T-cell (primary cell): Measurements from ENCODE around the gene AKAP13. TPM values are rescaled to one million over a fixed set of nuclear protein-coding genes. Genes with fewer than 3 reads are reported as not detected.

ENCODE experiments used
- ATAC-seq, 4 experiments: fragments of 200-7000 bp in 3 of 4; fragments of 150-1000 bp in 1 of 4; cut with Tn5 transposase; replicated peaks in 1 of 4; 1 replicate in 3 of 4; 2 replicates in 1 of 4; pipeline ENCODE4 v1.10.0; 2021; ENCODE audit warnings: moderate library complexity in 3 of 4, mild to moderate bottlenecking in 2 of 4, moderate number of reproducible peaks in 1 of 4
- CTCF ChIA-PET, 2 donors: fragments of 300-600 bp; sonication (Branson Sonifier 250); formaldehyde crosslinking; loops; one replicate each; lab custom pipeline; 2022; ENCODE audit warnings: antibody characterized with exemption in 2 of 2; lab: Charles Lee
- POLR2A ChIA-PET, 2 donors: fragments of 300-600 bp; sonication (Branson Sonifier 250); formaldehyde crosslinking; loops; one replicate each; lab custom pipeline; 2022; ENCODE audit warnings: antibody characterized with exemption in 2 of 2; lab: Charles Lee
- DNase-seq, 35 experiments: peaks; one replicate each; pipeline versions ENCODE4 v3.0.0 to v3.0.0-alpha.2; 2013 to 2023
- H3K27ac ChIP-seq: one replicate; pipeline ENCODE4 v1.5.1; 2013; ENCODE audit warnings: low read length
- H3K27me3 ChIP-seq, 2 experiments: replicated peaks in 1 of 2; 1 replicate in 1 of 2; 2 replicates in 1 of 2; pipeline versions ENCODE4 v1.6.1 to v1.7.0; 2013; ENCODE audit warnings: low read length in 1 of 2, mixed read lengths in 1 of 2; ENCODE audit not compliant: control insufficient read depth in 2 of 2, insufficient read depth in 2 of 2; ENCODE audit errors: extremely low read depth in 1 of 2
- H3K36me3 ChIP-seq, 2 donors: 1 replicate in 1 of 2; 2 replicates in 1 of 2; pipeline versions ENCODE4 v1.6.1 to v1.7.0; 2013; ENCODE audit warnings: low read length in 1 of 2; ENCODE audit not compliant: control insufficient read depth in 2 of 2, insufficient read depth in 1 of 2; ENCODE audit errors: extremely low read depth in 1 of 2
- H3K4me1 ChIP-seq, 2 experiments: 1 replicate in 1 of 2; 2 replicates in 1 of 2; pipeline versions ENCODE4 v1.6.1 to v1.7.0; 2013; ENCODE audit warnings: low read length in 2 of 2, mixed read lengths in 1 of 2; ENCODE audit not compliant: insufficient read depth in 2 of 2, control insufficient read depth in 1 of 2; ENCODE audit errors: extremely low read depth in 1 of 2
- H3K4me3 ChIP-seq, 2 donors: 1 replicate in 1 of 2; 2 replicates in 1 of 2; pipeline versions ENCODE4 v1.5.1 to v1.7.0; 2013; ENCODE audit warnings: mild to moderate bottlenecking in 2 of 2, low read length in 1 of 2, moderate library complexity in 1 of 2; ENCODE audit not compliant: control insufficient read depth in 1 of 2; ENCODE audit errors: extremely low read depth in 1 of 2
- H3K9me3 ChIP-seq: 2 replicates; pipeline ENCODE4 v1.7.0; 2013
- H3K27ac Mint-ChIP-seq, 2 donors: one replicate each; pipeline ENCODE4 v1.8.0; 2020 to 2021; ENCODE audit warnings: mild to moderate bottlenecking in 2 of 2, mixed read lengths in 2 of 2
- H3K27me3 Mint-ChIP-seq, 2 donors: one replicate each; pipeline ENCODE4 v1.8.0; 2021 to 2022; ENCODE audit warnings: mixed read lengths in 2 of 2
- H3K36me3 Mint-ChIP-seq: one replicate; pipeline ENCODE4 v1.8.0; 2021; ENCODE audit warnings: mixed read lengths
- H3K4me1 Mint-ChIP-seq, 3 donors: one replicate each; pipeline ENCODE4 v1.8.0; 2020 to 2022; ENCODE audit warnings: mixed read lengths in 3 of 3, mild to moderate bottlenecking in 1 of 3
- H3K4me3 Mint-ChIP-seq, 3 donors: one replicate each; pipeline ENCODE4 v1.8.0; 2020 to 2022; ENCODE audit warnings: mild to moderate bottlenecking in 3 of 3, mixed read lengths in 3 of 3, moderate library complexity in 3 of 3
- H3K9me3 Mint-ChIP-seq, 3 donors: one replicate each; pipeline ENCODE4 v1.8.0; 2020 to 2022; ENCODE audit warnings: mixed read lengths in 3 of 3
- WGBS: methylation state at CpG from one replicate; pipeline ENCODE4 v1.1.5; 2013; ENCODE audit warnings: missing lambda C conversion rate; ENCODE audit not compliant: insufficient coverage; 5-methylcytosine and 5-hydroxymethylcytosine counted together
- total RNA-seq, 35 experiments: library from RNA in 6 of 35; stranded (reverse) in 6 of 35; fragments of 120-200 nt in 1 of 35; gene quantifications; one replicate each; pipeline versions ENCODE4 v1.2.1 to v1.2.4 and lab custom pipeline; 2013 to 2026

AKAP13 gene
- total RNA-seq, 5 donors from 2014 or later (not counting 1 experiment from before 2014, with no cell fraction given) = 232 to 391 (median 281) TPM

DNA sequence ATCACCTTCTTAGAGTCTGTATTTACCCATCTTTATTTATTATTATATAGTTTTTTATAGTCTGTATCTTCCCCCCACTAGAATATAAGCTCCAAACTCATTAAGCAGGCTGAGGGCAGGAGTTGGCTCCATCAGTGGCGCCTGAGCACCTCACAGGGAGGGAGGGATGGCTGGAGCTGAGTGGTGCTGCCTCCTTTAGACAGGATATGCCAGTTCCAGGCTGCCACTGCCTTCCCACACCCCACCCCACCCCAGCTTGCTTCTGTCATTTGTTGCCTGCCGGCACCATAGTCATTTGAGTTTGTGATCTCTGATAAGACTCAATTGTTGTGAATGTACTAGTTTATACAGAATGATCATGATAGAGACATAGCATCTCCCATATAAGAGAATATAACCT, 328.8 kb downstream of the AKAP13 start:
- Mint-ChIP-seq H3K36me3 (peaks cover 56% of the 10 kb centered on the region), H3K27ac (peak overlapping the region; percentile 95 to 98), H3K27me3 (no peaks in the 10 kb centered on the region), H3K9me3 (no peaks in the 10 kb centered on the region), H3K4me3 (no peak overlapping the region), H3K4me1 (peaks cover 73 to 85% (median 84%) of the 10 kb centered on the region in 3 donors)
- no peaks in the 10 kb centered on the region for H3K9me3 ChIP-seq
- DNase-seq (peak in 1 of 35 experiments; percentile 26), ATAC-seq (no peak)
- no CpG with 5 or more reads among the region's 2 CpGs for WGBS
- H3K36me3 ChIP-seq = peaks cover 3 to 62% of the 10 kb centered on the region in 2 donors
- ChIA-PET POLR2A (interaction anchor here (0.6 to 0.9 kb wide), 2 partner anchors 19 to 392 kb away, joined by 3 to 4 read pairs; no protein-coding TSS in a partner anchor), CTCF (no interaction called here)
- no peak overlapping the region for H3K4me3 ChIP-seq
- H3K4me1 ChIP-seq = peaks cover 34 to 54% of the 10 kb centered on the region in 2 experiments
- H3K27ac ChIP-seq = peak overlapping the region; percentile 91
- no peaks in the 10 kb centered on the region for H3K27me3 ChIP-seq

DNA sequence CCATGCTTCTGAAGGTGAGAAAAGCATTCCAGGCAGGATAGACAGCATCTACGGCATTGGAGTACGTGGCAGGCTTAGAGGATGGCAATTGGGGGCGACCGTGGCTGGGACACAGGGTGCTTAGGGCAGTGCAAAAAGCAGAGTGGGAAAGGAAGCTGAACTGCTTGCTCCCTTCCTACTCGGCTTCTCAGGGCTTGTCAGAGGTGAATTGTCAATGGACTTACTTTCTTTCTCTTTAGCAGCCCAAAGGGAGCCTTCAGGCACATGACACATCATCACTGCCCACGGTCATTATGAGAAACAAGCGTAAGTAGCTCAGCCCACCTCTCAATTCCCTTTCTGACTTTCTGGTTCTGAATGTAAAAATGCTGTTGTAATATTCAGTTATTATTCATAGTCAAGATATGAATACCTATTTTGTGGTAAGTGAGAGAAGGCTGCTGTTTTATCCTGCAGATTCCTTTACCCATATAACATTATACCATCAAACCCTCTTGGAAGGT, 330.0 kb downstream of the AKAP13 start:
- Mint-ChIP-seq H3K27me3 (no peaks in the 10 kb centered on the region), H3K36me3 (peaks cover 59% of the 10 kb centered on the region), H3K4me1 (peaks cover 65 to 80% (median 79%) of the 10 kb centered on the region in 3 donors), H3K9me3 (no peaks in the 10 kb centered on the region), H3K4me3 (peak overlapping the region in 1 of 3 donors; percentile 15), H3K27ac (peak overlapping the region; percentile 54 to 74)
- 81% methylated on average over 4 of the region's 7 CpGs for WGBS
- Histone ChIP-seq H3K36me3 (peaks cover 3 to 73% of the 10 kb centered on the region in 2 donors), H3K4me1 (peaks cover 25 to 45% of the 10 kb centered on the region in 2 experiments), H3K4me3 (no peak overlapping the region), H3K9me3 (no peaks in the 10 kb centered on the region), H3K27me3 (no peaks in the 10 kb centered on the region), H3K27ac (peak overlapping the region; percentile 3)
- ATAC-seq (no peak), DNase-seq (no peak)
- ChIA-PET CTCF (interaction anchor here in 1 of 2 donors (0.6 kb wide), 1 partner anchor 376 kb away, joined by 4 read pairs; no protein-coding TSS in a partner anchor), POLR2A (interaction anchor here in 1 of 2 donors (0.6 kb wide), 1 partner anchor 295 kb away, joined by 3 read pairs; no protein-coding TSS in a partner anchor)

- ChIA-PET POLR2A (interaction anchor here (0.6 to 0.7 kb wide), 3 partner anchors 52 to 264 kb away, joined by 3 to 4 read pairs (median 4); no protein-coding TSS in a partner anchor), CTCF (no interaction called here)
- 78% methylated on average over 7 of the region's 7 CpGs for WGBS
- peaks cover 61% of the 10 kb centered on the region for H3K36me3 Mint-ChIP-seq
- H3K4me1 ChIP-seq = peaks cover 13 to 36% of the 10 kb centered on the region in 2 experiments
- ATAC-seq (no peak), DNase-seq (no peak)
- H3K9me3 Mint-ChIP-seq = no peaks in the 10 kb centered on the region
- no peak overlapping the region for H3K4me3 ChIP-seq
- H3K4me1 Mint-ChIP-seq = peaks cover 58 to 73% (median 73%) of the 10 kb centered on the region in 3 donors
- H3K27ac Mint-ChIP-seq = peak overlapping the region; percentile 85 to 91
- no peaks in the 10 kb centered on the region for H3K27me3 ChIP-seq
- H3K9me3 ChIP-seq = no peaks in the 10 kb centered on the region
- H3K27ac ChIP-seq = no peak overlapping the region
- no peak overlapping the region for H3K4me3 Mint-ChIP-seq
- no peaks in the 10 kb centered on the region for H3K27me3 Mint-ChIP-seq
- H3K36me3 ChIP-seq = peaks cover under 1 to 78% of the 10 kb centered on the region in 2 donors
Observed at GRCh38 chr15:85711580-85712192, 331.3 kb downstream of the AKAP13 start.

- H3K27me3 ChIP-seq = no peaks in the 10 kb centered on the region
- POLR2A ChIA-PET = no interaction called here
- H3K27ac ChIP-seq = no peak overlapping the region
- Mint-ChIP-seq H3K4me3 (no peak overlapping the region), H3K36me3 (peaks cover 79% of the 10 kb centered on the region), H3K27ac (peak overlapping the region; percentile 83 to 86), H3K4me1 (peaks cover 41 to 64% (median 54%) of the 10 kb centered on the region in 3 donors), H3K9me3 (no peaks in the 10 kb centered on the region), H3K27me3 (no peaks in the 10 kb centered on the region)
- WGBS = no CpG with 5 or more reads among the region's 3 CpGs
- peaks cover 8 to 94% of the 10 kb centered on the region in 2 donors for H3K36me3 ChIP-seq
- DNase-seq = no peak
- H3K4me3 ChIP-seq = no peak overlapping the region
- no peaks in the 10 kb centered on the region for H3K9me3 ChIP-seq
- CTCF ChIA-PET = no interaction called here
- H3K4me1 ChIP-seq = peaks cover 0 to 5% of the 10 kb centered on the region in 2 experiments
- no peak for ATAC-seq
Observed at GRCh38 chr15:85716261-85716660, 335.9 kb downstream of the AKAP13 start.

DNA sequence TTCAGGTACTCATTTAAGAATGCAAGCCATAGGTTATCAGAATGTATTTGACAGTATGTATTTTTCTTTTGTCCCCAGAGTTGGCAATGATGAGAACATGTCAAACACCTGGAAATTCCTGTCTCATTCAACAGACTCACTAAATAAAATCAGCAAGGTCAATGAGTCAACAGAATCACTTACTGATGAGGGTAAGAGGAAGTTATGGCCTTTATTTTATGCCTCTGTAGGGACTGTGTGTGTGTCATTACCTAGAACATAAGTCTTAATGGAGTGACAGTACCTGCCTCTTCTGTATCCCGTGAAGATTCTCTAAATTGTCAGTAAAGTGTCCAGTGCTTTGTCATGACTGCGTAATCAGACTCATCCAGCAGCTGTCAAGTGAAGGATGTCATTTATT, 336.8 kb downstream of the AKAP13 start:
- DNase-seq (no peak), ATAC-seq (no peak)
- H3K4me3 ChIP-seq = no peak overlapping the region
- H3K4me1 ChIP-seq = no peaks in the 10 kb centered on the region
- no peak overlapping the region for H3K27ac ChIP-seq
- Mint-ChIP-seq H3K36me3 (peaks cover 78% of the 10 kb centered on the region), H3K9me3 (no peaks in the 10 kb centered on the region), H3K4me1 (peaks cover 39 to 65% (median 53%) of the 10 kb centered on the region in 3 donors), H3K27ac (peak overlapping the region; percentile 83 to 86), H3K27me3 (no peaks in the 10 kb centered on the region), H3K4me3 (no peak overlapping the region)
- H3K9me3 ChIP-seq = no peaks in the 10 kb centered on the region
- no peaks in the 10 kb centered on the region for H3K27me3 ChIP-seq
- CTCF ChIA-PET = no interaction called here
- POLR2A ChIA-PET = no interaction called here
- H3K36me3 ChIP-seq = peaks cover 11 to 95% of the 10 kb centered on the region in 2 donors
- WGBS = 93% methylated on average over 2 of the region's 2 CpGs

DNA sequence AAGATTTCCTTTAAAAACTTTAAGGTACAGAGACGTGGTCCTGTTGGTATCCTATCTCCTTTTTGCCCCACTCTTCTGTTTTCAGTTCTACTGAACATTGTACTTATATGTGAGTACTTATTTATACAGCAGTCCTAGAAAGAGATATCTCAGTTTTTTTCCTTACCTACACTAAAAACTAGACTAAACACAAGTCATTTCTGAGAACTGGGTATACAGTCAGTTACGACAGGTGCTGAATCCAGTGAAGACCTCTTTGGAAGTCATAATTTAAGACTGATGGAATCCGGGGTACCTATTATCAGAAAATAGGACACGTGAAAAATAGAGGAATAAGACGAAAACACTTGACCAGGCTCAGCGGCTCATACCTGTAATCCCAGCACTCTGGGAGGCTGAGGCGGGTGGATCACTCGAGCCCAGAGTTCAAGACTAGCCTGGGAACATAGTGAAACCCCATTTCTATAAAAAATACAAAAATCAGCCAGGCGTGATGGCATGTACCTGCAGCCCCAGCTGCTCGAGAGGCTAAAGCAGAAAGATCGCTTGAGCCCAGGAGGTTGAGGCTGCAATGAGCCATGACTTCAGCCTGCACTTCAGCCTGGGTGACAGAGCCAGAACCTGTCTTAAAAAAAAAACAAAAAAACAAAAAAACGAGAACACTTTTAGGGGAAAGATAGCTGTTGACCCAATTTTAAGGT, 338.0 kb downstream of the AKAP13 start:
- H3K4me1 ChIP-seq = no peaks in the 10 kb centered on the region
- peak overlapping the region; percentile 63 to 66 for H3K27ac Mint-ChIP-seq
- ATAC-seq (no peak), DNase-seq (no peak)
- no peaks in the 10 kb centered on the region for H3K9me3 Mint-ChIP-seq
- H3K27me3 ChIP-seq = no peaks in the 10 kb centered on the region
- H3K4me3 Mint-ChIP-seq = no peak overlapping the region
- CTCF ChIA-PET = no interaction called here
- POLR2A ChIA-PET = no interaction called here
- H3K9me3 ChIP-seq = no peaks in the 10 kb centered on the region
- H3K4me3 ChIP-seq = no peak overlapping the region
- H3K27ac ChIP-seq = no peak overlapping the region
- WGBS = 91% methylated on average over 4 of the region's 12 CpGs
- no peaks in the 10 kb centered on the region for H3K27me3 Mint-ChIP-seq
- H3K4me1 Mint-ChIP-seq = peaks cover 36 to 68% (median 55%) of the 10 kb centered on the region in 3 donors
- peaks cover 12 to 97% of the 10 kb centered on the region in 2 donors for H3K36me3 ChIP-seq
- H3K36me3 Mint-ChIP-seq = peaks cover 79% of the 10 kb centered on the region
